Tibial artery (tissue), 4 donors: ENCODE results near the gene DOP1B.

Source experiments
- DNase-seq, 2 donors: peaks; one replicate each; pipeline ENCODE4 v3.0.0-alpha.2; 2019
- H3K27ac ChIP-seq, 2 donors: fragments of 200-600 bp; sonication (generic) in 1 of 2; 1 replicate in 1 of 2; 2 replicates in 1 of 2; pipeline ENCODE4 v1.5.1; 2018 to 2019; ENCODE audit warnings: mild to moderate bottlenecking in 1 of 2
- H3K27me3 ChIP-seq, 2 donors: fragments of 200-600 bp; sonication (generic) in 1 of 2; one replicate each; pipeline versions ENCODE4 v1.5.1 to v1.6.0; 2016 to 2019
- H3K36me3 ChIP-seq, 3 donors: fragments of 200-600 bp; sonication (generic) in 2 of 3; one replicate each; pipeline ENCODE4 v1.5.1; 2016 to 2019; ENCODE audit warnings: mild to moderate bottlenecking in 2 of 3
- H3K4me1 ChIP-seq, 4 donors: fragments of 200-600 bp; sonication (generic) in 2 of 4; 1 replicate in 3 of 4; 2 replicates in 1 of 4; pipeline ENCODE4 v1.5.1; 2016 to 2019
- H3K4me3 ChIP-seq, 2 donors: fragments of 200-600 bp; sonication (generic) in 1 of 2; 1 replicate in 1 of 2; 2 replicates in 1 of 2; pipeline ENCODE4 v1.5.1; 2018 to 2019; ENCODE audit warnings: mild to moderate bottlenecking in 2 of 2
- H3K9me3 ChIP-seq, 3 donors: fragments of 200-600 bp; sonication (generic) in 1 of 3; one replicate each; pipeline ENCODE4 v1.5.1; 2016 to 2019
- CTCF ChIP-seq, 2 experiments: fragments of 200-600 bp in 1 of 2; fragments of 450-650 bp in 1 of 2; IDR thresholded peaks; one replicate each; pipeline ENCODE4 v1.5.1; 2017 to 2019; ENCODE audit warnings: antibody characterized with exemption in 2 of 2, mild to moderate bottlenecking in 1 of 2, moderate library complexity in 1 of 2
- intact Hi-C: fragments of 100-400 bp; cut with DNase I; formaldehyde crosslinking; loops from one replicate; pipeline ENCODE4 v1.15.0; 2023; ENCODE audit warnings: low total_unique reads

DOP1B gene

GRCh38 chr21:36156339-36156814 lies 247 bp upstream of the DOP1B start:
- Histone ChIP-seq H3K36me3 (no peaks in the 10 kb centered on the region), H3K27me3 (no peaks in the 10 kb centered on the region), H3K9me3 (no peaks in the 10 kb centered on the region), H3K4me1 (peaks cover 0 to 18% (median 11%) of the 10 kb centered on the region in 4 donors), H3K27ac (peak overlapping the region; percentile 77 to 85), H3K4me3 (peak overlapping the region; percentile 94 to 97)
- DNase-seq, result peak; percentile 99 to 100
- intact Hi-C loops, result loop anchor here (1.0 kb wide), 1 partner anchor 164 kb away; the partner anchor contains the start of gene MORC3
- TF ChIP-seq CTCF (IDR thresholded peaks at IDR 0.05), result no peak

DNA sequence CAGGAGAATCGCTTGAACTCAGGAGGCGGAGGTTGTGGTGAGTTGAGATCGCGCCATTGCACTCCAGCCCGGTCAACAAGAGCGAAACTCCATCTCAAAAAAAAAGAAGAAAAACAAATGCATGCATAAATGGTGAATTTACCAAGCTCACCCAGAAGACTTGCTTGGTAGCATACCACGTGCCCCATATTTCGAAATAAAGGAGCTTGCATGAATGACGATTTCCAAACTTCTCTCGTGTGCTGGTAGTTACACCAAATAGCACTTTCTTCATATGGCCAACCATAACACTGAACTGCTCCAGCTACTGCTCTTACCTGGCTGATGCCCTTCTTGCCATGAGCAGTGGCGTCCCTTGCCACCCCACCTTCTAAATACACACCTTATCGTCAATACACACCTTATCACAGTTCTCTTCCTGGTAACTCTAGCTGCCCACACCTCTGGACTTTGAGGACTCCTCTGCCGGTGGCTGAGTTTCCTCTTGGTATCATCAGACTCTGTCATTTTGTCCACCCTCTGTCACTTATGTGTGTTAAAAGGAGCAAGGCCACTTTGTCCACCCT lies 2.8 kb downstream of the DOP1B start:
- TF ChIP-seq CTCF (IDR thresholded peaks at IDR 0.05), result no peak
- Histone ChIP-seq H3K27me3 (no peaks in the 10 kb centered on the region), H3K36me3 (no peaks in the 10 kb centered on the region), H3K9me3 (no peaks in the 10 kb centered on the region), H3K27ac (no peak overlapping the region), H3K4me3 (no peak overlapping the region), H3K4me1 (peaks cover 0 to 18% (median 12%) of the 10 kb centered on the region in 4 donors)
- intact Hi-C loops, result no loop called here
- DNase-seq, result no peak

- Histone ChIP-seq H3K4me1 (peaks cover 0 to 11% (median 6%) of the 10 kb centered on the region in 4 donors), H3K4me3 (no peak overlapping the region), H3K36me3 (peaks cover 0 to 5% (median 0%) of the 10 kb centered on the region in 3 donors), H3K9me3 (no peaks in the 10 kb centered on the region), H3K27me3 (no peaks in the 10 kb centered on the region), H3K27ac (no peak overlapping the region)
- DNase-seq, result no peak
- intact Hi-C loops, result no loop called here
- no peak for TF ChIP-seq CTCF (IDR thresholded peaks at IDR 0.05)
Measured at GRCh38 chr21:36160850-36161178, 4.2 kb downstream of the DOP1B start.

DNA sequence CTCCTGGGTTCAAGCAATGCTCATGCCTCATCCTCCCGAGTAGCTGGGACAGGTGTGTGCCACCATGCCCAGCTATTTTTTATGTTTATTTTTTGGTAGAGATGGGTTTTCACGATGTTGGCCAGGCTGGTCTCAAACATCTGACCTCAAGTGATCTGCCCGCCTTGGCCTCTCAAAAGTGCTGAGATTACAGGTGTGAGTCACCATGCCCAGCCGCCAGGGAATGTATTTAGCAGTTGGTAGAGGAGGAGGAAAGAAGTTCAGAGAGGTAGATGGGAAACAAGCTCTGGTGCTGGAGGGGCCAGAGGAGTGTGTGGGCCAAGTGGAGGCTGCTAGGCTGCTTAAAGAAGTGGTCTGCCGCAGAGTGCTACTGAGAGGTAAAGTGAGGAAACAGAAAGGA lies 6.0 kb downstream of the DOP1B start:
- no peak overlapping the region for H3K27ac ChIP-seq
- no peak overlapping the region for H3K4me3 ChIP-seq
- no peaks in the 10 kb centered on the region for H3K9me3 ChIP-seq
- TF ChIP-seq CTCF (IDR thresholded peaks at IDR 0.05), result no peak
- H3K27me3 ChIP-seq, result no peaks in the 10 kb centered on the region
- H3K4me1 ChIP-seq, result peaks cover 0 to 4% (median 2%) of the 10 kb centered on the region in 4 donors
- DNase-seq, result no peak
- intact Hi-C loops, result no loop called here
- H3K36me3 ChIP-seq, result peaks cover 0 to 21% (median 12%) of the 10 kb centered on the region in 3 donors

- Histone ChIP-seq H3K4me3 (no peak overlapping the region), H3K27ac (no peak overlapping the region), H3K27me3 (no peaks in the 10 kb centered on the region), H3K9me3 (no peaks in the 10 kb centered on the region), H3K4me1 (peaks cover 0 to 3% (median 0%) of the 10 kb centered on the region in 4 donors), H3K36me3 (peaks cover 0 to 33% (median 12%) of the 10 kb centered on the region in 3 donors)
- TF ChIP-seq CTCF (IDR thresholded peaks at IDR 0.05), result no peak
- DNase-seq, result no peak
- intact Hi-C loops, result no loop called here
Measured at GRCh38 chr21:36163750-36164741, 7.4 kb downstream of the DOP1B start.
